GM12874 (cell line): ENCODE data around the gene TOR1B.

Experiments
- CTCF ChIP-seq: IDR thresholded peaks from 2 replicates; pipeline ENCODE4 v1.5.1; 2011; ENCODE audit warnings: low read depth, mild to moderate bottlenecking, control low read depth, low read length, moderate library complexity; ENCODE audit not compliant: insufficient read depth

The TOR1B gene

GRCh38 chr9:129761901-129762369 is 41.0 kb upstream of the TOR1B start:
- TF ChIP-seq CTCF: no peak

DNA sequence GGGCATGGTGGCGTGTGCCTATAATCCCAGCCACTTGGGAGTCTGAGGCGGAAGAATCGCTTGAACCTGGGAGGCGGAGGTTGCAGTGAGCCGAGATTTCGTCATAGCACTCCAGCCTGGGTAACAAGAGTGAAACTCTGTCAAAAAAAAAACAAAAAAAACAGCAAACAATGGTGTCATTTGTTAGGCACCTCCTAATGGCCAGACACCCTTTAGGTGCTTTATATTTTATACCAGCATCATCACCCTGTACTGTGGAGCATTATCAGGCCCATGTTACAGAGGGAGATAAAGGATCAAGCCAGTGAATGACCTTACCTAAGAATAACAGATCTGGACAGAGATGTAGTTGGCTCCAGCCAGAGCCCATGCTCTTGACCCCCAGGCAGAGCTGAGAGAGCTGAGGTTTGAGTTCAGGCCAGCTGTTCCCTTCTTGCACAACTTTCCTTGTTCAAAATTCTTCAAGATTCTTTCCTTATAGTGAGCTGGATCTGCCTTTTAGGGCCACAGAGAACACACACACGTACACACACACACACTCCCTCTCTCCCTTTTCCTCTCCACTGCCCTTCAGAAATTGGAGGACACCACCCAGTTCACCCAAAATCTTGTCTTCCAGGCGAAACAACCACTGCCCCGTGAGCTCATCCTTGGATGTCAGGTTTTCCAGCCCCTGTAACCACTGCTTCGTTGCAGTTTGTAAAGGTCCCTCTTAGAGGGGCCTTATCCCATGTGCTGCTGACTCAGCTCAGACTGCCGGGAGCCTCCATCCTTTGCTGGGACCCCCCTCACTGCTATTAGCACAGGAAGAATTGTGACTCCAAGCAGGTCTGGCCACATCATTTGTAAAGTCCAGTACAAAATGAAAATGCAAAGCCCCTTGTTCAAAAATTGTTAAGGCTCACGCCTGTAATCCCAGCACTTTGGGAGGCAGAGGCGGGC is 39.7 kb upstream of the TOR1B start:
- TF ChIP-seq CTCF: no peak

DNA sequence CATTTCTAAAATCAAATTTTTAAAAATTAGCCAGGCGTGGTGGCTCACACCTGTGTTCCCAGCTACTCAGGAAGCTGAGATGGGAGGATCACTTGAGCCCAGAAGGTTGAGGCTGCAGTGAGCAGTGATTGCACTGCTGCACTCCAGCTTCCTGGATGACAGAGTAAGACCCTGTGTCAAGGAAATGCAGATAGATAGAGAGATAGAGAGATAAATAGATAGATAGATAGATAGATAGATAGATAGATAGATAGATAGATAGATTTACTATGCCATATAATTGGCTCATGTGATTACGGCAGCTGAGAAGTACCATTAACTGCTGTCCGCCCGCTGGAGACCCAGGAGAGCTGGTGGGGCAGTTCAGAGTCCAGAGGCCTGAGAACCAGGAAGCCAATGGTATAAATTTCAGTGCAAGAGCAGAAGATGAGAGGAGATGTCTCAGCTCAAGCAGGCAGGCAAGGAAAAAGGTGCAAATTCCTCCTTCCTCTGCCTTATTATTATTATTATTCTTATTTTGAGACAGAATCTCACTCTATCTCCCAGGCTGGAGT is 37.1 kb upstream of the TOR1B start:
- no peak for TF ChIP-seq CTCF

- no peak for TF ChIP-seq CTCF
Measured at GRCh38 chr9:129768486-129768885, 34.5 kb upstream of the TOR1B start.

- no peak for TF ChIP-seq CTCF
Measured at GRCh38 chr9:129769669-129770068, 33.3 kb upstream of the TOR1B start.

DNA sequence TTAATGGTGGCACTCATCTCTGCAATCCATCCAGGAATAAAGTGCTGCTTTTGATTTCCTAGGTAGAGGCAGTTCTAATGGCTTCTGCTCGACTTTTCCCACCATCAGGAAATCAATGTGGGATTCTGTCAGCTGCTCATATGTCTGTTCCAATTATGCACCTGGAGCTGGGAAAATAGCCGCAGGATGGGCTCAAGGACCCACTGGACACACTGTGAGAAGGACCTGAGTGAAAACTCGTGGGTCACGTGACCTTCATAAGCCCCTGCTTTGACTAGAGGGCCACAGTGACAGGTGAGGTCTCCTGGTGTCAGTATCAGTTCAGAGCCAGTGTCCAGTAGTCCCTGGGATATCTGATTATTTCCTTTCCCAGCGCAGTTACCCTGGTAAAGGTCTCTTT is 32.2 kb upstream of the TOR1B start:
- TF ChIP-seq CTCF: no peak

DNA sequence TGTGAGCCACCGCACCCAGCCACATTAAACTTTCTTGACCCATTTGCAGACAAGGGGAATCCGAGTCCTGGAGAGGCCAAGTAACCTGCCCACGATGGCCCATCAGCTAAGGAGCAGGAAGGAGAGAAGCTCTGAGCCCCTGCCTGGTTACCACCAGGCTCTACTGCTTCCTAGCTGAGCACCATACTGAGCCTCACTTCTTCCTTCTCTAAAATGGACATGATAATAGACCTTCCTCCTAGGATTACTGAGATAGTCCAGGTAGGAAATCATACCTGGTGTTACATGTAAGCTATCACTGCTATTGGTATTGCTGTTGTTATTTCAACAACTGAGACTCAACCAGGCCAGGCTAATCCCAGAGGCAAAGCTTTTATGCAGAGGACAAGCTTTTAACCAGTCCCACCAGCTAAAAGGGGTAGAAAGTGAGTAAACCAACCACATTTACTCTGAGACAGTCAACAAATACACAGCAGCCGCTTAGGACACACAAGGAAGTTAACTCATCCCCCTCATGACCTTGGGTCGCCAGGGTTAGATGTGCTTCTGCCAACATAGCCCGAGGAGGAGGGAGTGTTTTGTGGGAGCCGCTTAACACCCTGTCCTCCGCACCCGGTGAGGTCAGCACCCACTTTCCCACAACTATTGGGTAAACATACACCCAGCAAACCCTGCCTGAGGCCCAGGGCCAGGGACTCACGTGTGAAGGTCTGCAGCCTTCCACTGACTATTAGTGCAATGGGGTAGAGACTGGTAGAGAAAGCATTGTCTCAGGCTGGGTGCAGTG is 29.5 kb upstream of the TOR1B start:
- TF ChIP-seq CTCF: no peak
